Adrenal gland (tissue), 5 donors: ENCODE measurements around the gene NUTM1.

ENCODE experiments used
- CTCF ChIP-seq, 6 experiments: fragments of 450-650 bp in 4 of 6; fragments of 200-600 bp in 2 of 6; sonication (generic) in 1 of 6; IDR thresholded peaks; 1 replicate in 5 of 6; 2 replicates in 1 of 6; pipeline versions ENCODE4 v1.5.1 to v1.8.0; 2016 to 2021; ENCODE audit warnings: antibody characterized with exemption in 6 of 6, mild to moderate bottlenecking in 2 of 6, moderate library complexity in 1 of 6
- POLR2A ChIP-seq, 2 donors: fragments of 450-650 bp; IDR thresholded peaks; one replicate each; pipeline ENCODE4 v1.6.1; 2017; ENCODE audit warnings: antibody characterized with exemption in 2 of 2, mild to moderate bottlenecking in 2 of 2, moderate library complexity in 1 of 2
- donor health status: DM: no; HTN: no; CAD: no.

GRCh38 chr15:34327906-34328305 is 15.2 kb upstream of the NUTM1 start:
- TF ChIP-seq CTCF (IDR thresholded peaks at IDR 0.05) (no peak), POLR2A (IDR thresholded peaks at IDR 0.05) (no peak)
